GM19395 (cell line): ENCODE measurements around the gene DNA2.
"Not testable (repeated sequence)": the region's sequence is repeated elsewhere in the genome, so short reads cannot be mapped to it uniquely, and the experiment has no call there.

ENCODE experiments used
- ATAC-seq: cut with Tn5 transposase; IDR thresholded peaks from one replicate; pipeline ENCODE4 v1.9.1; 2021; ENCODE audit warnings: mild to moderate bottlenecking, moderate library complexity; ENCODE audit not compliant: unreplicated experiment

The DNA2 gene

GRCh38 chr10:68471586-68472408 lies at the start of gene DNA2:
TSS of gene DNA2 (minus strand) at chr10:68471973. CDS start at chr10:68471864, 109 bp downstream.
- peak; percentile 84 for ATAC-seq

- ATAC-seq = not testable (repeated sequence)
Measured at GRCh38 chr10:68518609-68519008, 46.8 kb upstream of the DNA2 start.

- no peak for ATAC-seq
Measured at GRCh38 chr10:68517188-68517587, 45.4 kb upstream of the DNA2 start.

- no peak for ATAC-seq
Measured at GRCh38 chr10:68516766-68517165, 45.0 kb upstream of the DNA2 start.

GRCh38 chr10:68516216-68516615 lies 44.4 kb upstream of the DNA2 start:
- ATAC-seq = not testable (repeated sequence)

GRCh38 chr10:68508090-68508489 lies 36.3 kb upstream of the DNA2 start:
- no peak for ATAC-seq

- no peak for ATAC-seq
Measured at GRCh38 chr10:68506411-68506810, 34.6 kb upstream of the DNA2 start.

- ATAC-seq = no peak
Measured at GRCh38 chr10:68502846-68503245, 31.1 kb upstream of the DNA2 start.

GRCh38 chr10:68501691-68502090 lies 29.9 kb upstream of the DNA2 start:
- ATAC-seq = no peak

GRCh38 chr10:68499544-68499943 lies 27.8 kb upstream of the DNA2 start:
- no peak for ATAC-seq

GRCh38 chr10:68496072-68496471 lies 24.3 kb upstream of the DNA2 start:
- ATAC-seq = no peak

- ATAC-seq = no peak
Measured at GRCh38 chr10:68492118-68492517, 20.3 kb upstream of the DNA2 start.

GRCh38 chr10:68489919-68490318 lies 18.1 kb upstream of the DNA2 start:
- no peak for ATAC-seq

- no peak for ATAC-seq
Measured at GRCh38 chr10:68474021-68474420, 2.2 kb upstream of the DNA2 start.

- peak; percentile 7 for ATAC-seq
Measured at GRCh38 chr10:68471063-68471585, 649 bp downstream of the DNA2 start.

- ATAC-seq = no peak
Measured at GRCh38 chr10:68470300-68470699, 1.5 kb downstream of the DNA2 start.

- ATAC-seq = no peak
Measured at GRCh38 chr10:68469838-68470237, 1.9 kb downstream of the DNA2 start.

- not testable (repeated sequence) for ATAC-seq
Measured at GRCh38 chr10:68464729-68465128, 7.0 kb downstream of the DNA2 start.

- no peak for ATAC-seq
Measured at GRCh38 chr10:68463365-68464093, 8.2 kb downstream of the DNA2 start.

GRCh38 chr10:68462536-68462935 lies 9.2 kb downstream of the DNA2 start:
- no peak for ATAC-seq

- no peak for ATAC-seq
Measured at GRCh38 chr10:68461032-68461431, 10.7 kb downstream of the DNA2 start.

- not testable (repeated sequence) for ATAC-seq
Measured at GRCh38 chr10:68449698-68450097, 22.1 kb downstream of the DNA2 start.
